Skeletal muscle satellite cell (primary cell): ENCODE measurements around the gene CLCN7.

Experiments used
- H3K27me3 ChIP-seq: 2 replicates; pipeline ENCODE4 v1.7.0; 2013; ENCODE audit warnings: low read length; ENCODE audit not compliant: control insufficient read depth, insufficient read depth
- H3K36me3 ChIP-seq: 2 replicates; pipeline ENCODE4 v1.7.0; 2013; ENCODE audit warnings: mild to moderate bottlenecking, control low read depth, low read length; ENCODE audit not compliant: insufficient read depth
- H3K4me1 ChIP-seq: 2 replicates; pipeline ENCODE4 v1.7.0; 2013; ENCODE audit warnings: low read length; ENCODE audit not compliant: control insufficient read depth, insufficient read depth
- H3K4me2 ChIP-seq: 2 replicates; pipeline ENCODE4 v1.7.0; 2013; ENCODE audit warnings: mild to moderate bottlenecking, low read length
- H3K4me3 ChIP-seq: 2 replicates; pipeline ENCODE4 v1.7.0; 2013; ENCODE audit warnings: low read length
- H3K9ac ChIP-seq: 2 replicates; pipeline ENCODE4 v1.7.0; 2013; ENCODE audit warnings: mild to moderate bottlenecking, low read depth, low read length, moderate library complexity
- H3K9me3 ChIP-seq: replicated peaks from 2 replicates; pipeline ENCODE4 v1.7.0; 2013; ENCODE audit warnings: mild to moderate bottlenecking, control low read depth, low read length

Gene CLCN7

DNA sequence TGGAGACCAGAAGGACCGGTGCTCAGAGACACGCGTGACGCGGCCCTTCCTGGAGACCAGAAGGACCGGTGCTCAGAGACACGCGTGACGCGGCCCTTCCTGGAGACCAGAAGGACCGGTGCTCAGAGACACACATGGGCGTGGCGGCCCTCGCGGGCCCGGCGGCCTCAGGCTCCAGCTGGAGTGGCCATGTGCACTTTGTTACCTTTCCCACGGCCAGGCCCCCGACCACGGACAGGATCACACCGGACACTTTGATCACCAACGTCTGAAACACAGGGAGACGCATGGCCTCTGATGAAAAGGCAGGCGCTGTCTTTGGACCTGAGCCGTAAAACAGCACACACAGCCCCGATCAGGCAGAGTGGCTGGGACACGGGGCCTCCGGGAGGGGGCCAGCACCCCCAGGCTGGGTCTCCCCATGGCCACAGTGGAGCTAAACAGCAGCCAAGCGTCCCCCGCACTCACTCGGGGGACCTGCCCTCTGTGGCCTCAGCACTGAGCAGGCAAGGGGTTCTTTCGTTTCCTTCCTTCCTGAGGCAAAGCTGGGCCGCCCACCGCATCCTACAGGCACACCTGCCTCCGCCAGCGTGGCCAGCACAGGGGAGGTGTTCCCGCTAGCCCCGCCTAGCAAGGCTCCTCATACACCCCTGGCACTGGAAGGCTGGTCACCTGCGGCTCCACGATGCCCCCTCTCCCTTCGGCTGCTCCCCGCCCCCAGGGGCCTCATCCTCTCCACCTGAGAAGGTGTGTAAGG is 17.2 kb downstream of the CLCN7 start:
- H3K27me3 ChIP-seq, result no peaks in the 10 kb centered on the region
- H3K4me3 ChIP-seq, result no peak overlapping the region
- no peaks in the 10 kb centered on the region for H3K9me3 ChIP-seq
- H3K4me2 ChIP-seq, result no peak overlapping the region
- H3K4me1 ChIP-seq, result no peaks in the 10 kb centered on the region
- H3K36me3 ChIP-seq, result peaks cover 38% of the 10 kb centered on the region
- H3K9ac ChIP-seq, result no peak overlapping the region

DNA sequence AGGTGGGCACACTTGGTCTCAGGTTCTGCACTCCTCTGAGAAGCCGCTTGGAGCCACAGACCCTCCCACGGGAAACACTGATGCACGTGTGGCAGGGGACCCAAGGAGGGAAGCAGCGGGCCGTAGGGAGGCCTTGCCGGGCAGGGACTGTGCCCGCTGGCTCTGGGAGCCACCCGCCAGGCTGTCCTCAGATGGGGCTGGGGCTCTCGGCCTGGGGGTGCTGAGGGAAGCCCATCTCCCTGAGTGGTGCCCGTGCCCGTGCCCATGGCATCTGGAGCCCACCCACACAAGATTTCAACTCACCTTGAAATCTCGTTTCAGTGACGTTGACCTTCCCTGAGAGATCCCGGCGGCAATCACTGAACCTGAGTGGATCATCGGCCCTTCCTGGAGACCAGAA is 17.9 kb downstream of the CLCN7 start:
- H3K4me3 ChIP-seq, result no peak overlapping the region
- no peak overlapping the region for H3K9ac ChIP-seq
- H3K9me3 ChIP-seq, result no peaks in the 10 kb centered on the region
- no peaks in the 10 kb centered on the region for H3K27me3 ChIP-seq
- no peak overlapping the region for H3K4me2 ChIP-seq
- peaks cover 45% of the 10 kb centered on the region for H3K36me3 ChIP-seq
- no peaks in the 10 kb centered on the region for H3K4me1 ChIP-seq

DNA sequence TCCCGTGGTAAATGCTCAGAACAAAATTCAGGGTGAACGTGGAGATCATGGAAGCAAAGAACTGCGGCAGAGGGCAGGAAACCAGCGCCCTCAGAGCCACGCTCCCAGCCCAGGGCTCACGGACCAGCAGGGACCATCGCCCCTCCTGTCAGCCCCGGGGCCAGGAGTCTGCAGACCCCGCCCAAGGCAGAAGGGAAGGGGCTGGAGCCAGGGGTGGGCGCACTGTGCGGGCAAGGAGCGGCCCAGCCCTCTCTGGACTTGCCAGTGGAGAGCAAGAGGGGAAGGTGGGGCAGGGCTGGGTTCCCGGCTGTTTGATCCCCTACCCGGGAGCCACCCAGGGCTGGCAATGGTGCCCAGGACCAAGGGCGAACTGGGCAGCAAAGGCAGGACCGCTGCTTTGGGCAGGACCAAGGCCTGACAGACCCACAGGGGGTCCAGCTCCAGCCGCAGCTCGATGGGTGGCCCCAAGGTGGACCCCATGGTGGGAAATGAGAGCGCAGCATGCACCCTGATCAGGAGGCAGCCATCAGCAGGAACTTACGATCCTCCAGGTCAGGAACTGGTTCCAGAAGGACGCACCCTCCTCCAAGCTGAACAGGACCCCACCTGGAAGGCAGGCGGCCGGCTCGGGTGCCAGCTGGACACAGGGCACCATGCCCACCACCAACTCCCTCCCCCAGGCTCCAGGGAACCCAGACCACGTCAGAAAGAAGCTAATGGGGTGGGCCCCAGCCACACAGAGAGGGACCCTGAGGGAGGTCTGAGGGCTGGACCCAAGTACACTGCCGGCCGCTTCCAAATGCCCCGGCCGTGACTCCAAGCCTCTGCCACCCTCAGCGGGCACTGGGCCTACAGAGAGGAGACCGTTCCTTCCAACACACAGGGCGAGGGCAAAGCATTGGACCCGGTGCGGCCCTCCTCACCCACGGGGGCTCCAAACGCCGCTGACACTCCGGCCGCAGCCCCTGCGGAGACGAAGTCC is 19.3 kb downstream of the CLCN7 start:
- H3K36me3 ChIP-seq, result peaks cover 54% of the 10 kb centered on the region
- no peak overlapping the region for H3K4me3 ChIP-seq

DNA sequence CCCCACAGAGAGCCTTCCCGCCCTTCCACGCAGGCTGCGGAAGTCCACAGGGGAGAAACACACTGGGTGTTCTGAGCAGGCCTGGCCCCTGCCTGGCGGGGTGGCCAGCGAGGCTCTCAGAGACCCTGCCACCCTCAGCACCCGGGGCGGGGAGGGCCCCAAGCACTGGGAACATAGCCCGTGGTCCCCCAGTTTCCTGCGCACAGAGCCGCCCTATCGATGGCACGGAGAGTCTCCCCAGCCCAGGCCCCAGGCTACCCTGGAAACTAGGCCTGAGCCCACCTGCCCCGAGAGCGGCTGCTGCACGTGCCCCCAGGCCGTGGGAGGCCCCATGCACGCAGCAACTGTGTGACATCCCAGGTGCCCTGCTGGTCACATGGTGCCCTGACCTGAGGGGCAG is 20.3 kb downstream of the CLCN7 start:
- H3K4me3 ChIP-seq, result no peak overlapping the region
- peaks cover 57% of the 10 kb centered on the region for H3K36me3 ChIP-seq
- H3K9me3 ChIP-seq, result no peaks in the 10 kb centered on the region
- H3K4me1 ChIP-seq, result no peaks in the 10 kb centered on the region
- H3K9ac ChIP-seq, result no peak overlapping the region
- no peaks in the 10 kb centered on the region for H3K27me3 ChIP-seq
- H3K4me2 ChIP-seq, result no peak overlapping the region

More for the DNA sequence above, 19.3 kb downstream of the CLCN7 start:
- no peaks in the 10 kb centered on the region for H3K27me3 ChIP-seq
- H3K9ac ChIP-seq, result no peak overlapping the region
- no peaks in the 10 kb centered on the region for H3K9me3 ChIP-seq
- no peaks in the 10 kb centered on the region for H3K4me1 ChIP-seq
- H3K4me2 ChIP-seq, result no peak overlapping the region

DNA sequence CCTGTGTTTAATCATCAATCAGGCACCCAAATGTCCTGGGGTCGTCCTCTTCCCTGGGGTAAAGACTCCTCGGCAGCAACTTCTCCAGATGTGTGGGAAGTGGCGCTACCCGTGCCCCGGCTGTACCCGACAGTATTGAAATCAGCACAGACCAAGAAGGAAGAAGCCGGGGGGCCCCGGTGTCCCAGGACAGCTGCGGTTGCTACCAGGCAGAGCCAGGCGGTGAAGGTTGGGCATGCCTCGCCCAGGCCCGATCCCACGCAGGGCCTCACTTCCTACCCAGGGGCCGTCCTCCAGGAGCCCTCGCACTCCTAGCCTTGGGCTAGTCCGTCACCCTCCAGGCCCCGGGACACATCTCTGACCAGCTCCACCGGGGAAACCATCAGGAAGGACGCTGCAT is 21.5 kb downstream of the CLCN7 start:
- Histone ChIP-seq H3K36me3 (peaks cover 59% of the 10 kb centered on the region), H3K4me1 (no peaks in the 10 kb centered on the region), H3K9me3 (no peaks in the 10 kb centered on the region), H3K4me3 (no peak overlapping the region), H3K27me3 (no peaks in the 10 kb centered on the region), H3K4me2 (no peak overlapping the region), H3K9ac (no peak overlapping the region)

- Histone ChIP-seq H3K4me3 (no peak overlapping the region), H3K9me3 (no peaks in the 10 kb centered on the region), H3K4me2 (no peak overlapping the region), H3K36me3 (peaks cover 62% of the 10 kb centered on the region), H3K27me3 (no peaks in the 10 kb centered on the region), H3K4me1 (no peaks in the 10 kb centered on the region), H3K9ac (no peak overlapping the region)
Measured at GRCh38 chr16:1452530-1452929, 22.3 kb downstream of the CLCN7 start.

- H3K9ac ChIP-seq, result no peak overlapping the region
- no peaks in the 10 kb centered on the region for H3K4me1 ChIP-seq
- H3K36me3 ChIP-seq, result peaks cover 62% of the 10 kb centered on the region
- H3K4me2 ChIP-seq, result no peak overlapping the region
- H3K27me3 ChIP-seq, result no peaks in the 10 kb centered on the region
- H3K4me3 ChIP-seq, result no peak overlapping the region
- no peaks in the 10 kb centered on the region for H3K9me3 ChIP-seq
Measured at GRCh38 chr16:1451702-1452392, 23.0 kb downstream of the CLCN7 start.

- H3K27me3 ChIP-seq, result no peaks in the 10 kb centered on the region
- peaks cover 60% of the 10 kb centered on the region for H3K36me3 ChIP-seq
- no peaks in the 10 kb centered on the region for H3K4me1 ChIP-seq
- no peak overlapping the region for H3K9ac ChIP-seq
- H3K4me2 ChIP-seq, result no peak overlapping the region
- H3K9me3 ChIP-seq, result no peaks in the 10 kb centered on the region
- H3K4me3 ChIP-seq, result no peak overlapping the region
Measured at GRCh38 chr16:1450841-1451240, 24.0 kb downstream of the CLCN7 start.

DNA sequence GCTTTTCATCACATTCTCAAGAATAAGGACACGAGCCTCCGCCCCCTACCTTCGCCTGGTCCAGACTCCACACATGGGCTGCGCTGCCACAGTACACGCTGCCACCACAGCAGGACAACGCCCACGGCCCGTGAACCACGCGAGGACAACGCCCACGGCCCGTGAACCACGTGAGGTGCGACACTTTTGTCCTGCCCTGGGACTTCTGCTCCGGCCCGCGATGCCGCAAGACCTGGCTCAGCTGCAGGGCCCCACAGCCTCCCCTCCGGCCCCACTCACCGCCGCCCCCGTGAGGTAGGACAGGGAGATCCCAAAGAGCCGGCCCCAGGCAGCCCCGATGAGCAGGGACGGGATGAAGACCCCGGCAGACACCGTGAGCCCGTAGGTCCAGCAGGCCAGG is 24.6 kb downstream of the CLCN7 start:
- Histone ChIP-seq H3K9me3 (no peaks in the 10 kb centered on the region), H3K4me2 (no peak overlapping the region), H3K4me1 (no peaks in the 10 kb centered on the region), H3K4me3 (no peak overlapping the region), H3K27me3 (no peaks in the 10 kb centered on the region), H3K36me3 (peaks cover 53% of the 10 kb centered on the region), H3K9ac (no peak overlapping the region)

- Histone ChIP-seq H3K4me1 (no peaks in the 10 kb centered on the region), H3K9ac (no peak overlapping the region), H3K9me3 (no peaks in the 10 kb centered on the region), H3K4me3 (no peak overlapping the region), H3K27me3 (no peaks in the 10 kb centered on the region), H3K4me2 (no peak overlapping the region), H3K36me3 (peaks cover 45% of the 10 kb centered on the region)
Measured at GRCh38 chr16:1449201-1449788, 25.5 kb downstream of the CLCN7 start.

DNA sequence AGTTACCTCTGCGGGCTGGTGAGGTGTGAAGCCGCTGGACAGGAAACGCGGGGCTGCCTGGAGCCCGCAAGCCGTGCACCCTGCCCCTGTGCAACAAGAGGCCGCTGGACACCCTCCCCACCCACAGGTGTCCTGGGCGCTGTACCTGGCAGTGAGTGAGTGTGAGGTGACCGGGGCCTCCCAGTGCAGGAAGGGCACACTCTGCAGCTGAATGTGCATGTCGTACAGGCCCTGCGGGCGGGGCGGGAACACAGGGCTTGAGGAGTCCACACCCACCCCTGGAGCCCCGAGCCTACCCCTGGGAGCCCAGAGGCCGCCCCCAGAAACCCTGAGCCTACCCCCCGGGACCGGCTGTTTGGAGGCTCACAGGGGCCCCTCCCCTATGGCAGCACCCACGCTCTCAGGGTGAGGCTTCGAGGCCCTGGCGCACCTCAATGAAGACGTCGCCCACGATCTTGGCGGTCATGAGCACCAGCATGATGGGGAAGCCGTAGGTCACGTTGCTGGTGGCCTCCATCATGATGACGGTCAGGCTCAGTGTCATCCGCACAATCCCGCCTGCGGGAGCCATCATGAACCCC is 26.2 kb downstream of the CLCN7 start:
- Histone ChIP-seq H3K27me3 (no peaks in the 10 kb centered on the region), H3K4me1 (no peaks in the 10 kb centered on the region), H3K4me3 (no peak overlapping the region), H3K36me3 (peaks cover 39% of the 10 kb centered on the region), H3K9ac (no peak overlapping the region), H3K9me3 (no peaks in the 10 kb centered on the region), H3K4me2 (no peak overlapping the region)
